Measurements from ENCODE around the gene BNIP5.
"Not testable (repeated sequence)": the region's sequence is repeated elsewhere in the genome, so short reads cannot be mapped to it uniquely, and the experiment has no call there.

Gene BNIP5

GRCh38 chr6:36367743-36368142 lies 31.1 kb upstream of the BNIP5 start:
- no peak for DNase-seq (ENCODE audit: low spot score)

- DNase-seq (ENCODE audit: low spot score): no peak
Measured at GRCh38 chr6:36364669-36365479, 28.2 kb upstream of the BNIP5 start.

GRCh38 chr6:36364061-36364635 lies 27.5 kb upstream of the BNIP5 start:
- DNase-seq (ENCODE audit: low spot score): not testable (repeated sequence)

- not testable (repeated sequence) for DNase-seq (ENCODE audit: low spot score)
Measured at GRCh38 chr6:36363371-36363752, 26.7 kb upstream of the BNIP5 start.

- DNase-seq (ENCODE audit: low spot score): no peak
Measured at GRCh38 chr6:36362551-36363370, 26.1 kb upstream of the BNIP5 start.

- DNase-seq (ENCODE audit: low spot score): no peak
Measured at GRCh38 chr6:36361071-36361470, 24.4 kb upstream of the BNIP5 start.

- DNase-seq (ENCODE audit: low spot score): peak; percentile 65
Measured at GRCh38 chr6:36360241-36361054, 23.8 kb upstream of the BNIP5 start.

- peak; percentile 57 for DNase-seq (ENCODE audit: low spot score)
Measured at GRCh38 chr6:36358226-36358915, 21.7 kb upstream of the BNIP5 start.

- no peak for DNase-seq (ENCODE audit: low spot score)
Measured at GRCh38 chr6:36357872-36358225, 21.2 kb upstream of the BNIP5 start.

GRCh38 chr6:36355819-36356218 lies 19.1 kb upstream of the BNIP5 start:
- DNase-seq (ENCODE audit: low spot score): no peak

GRCh38 chr6:36353411-36353915 lies 16.8 kb upstream of the BNIP5 start:
- DNase-seq (ENCODE audit: low spot score): no peak

GRCh38 chr6:36352477-36353157 lies 15.9 kb upstream of the BNIP5 start:
- DNase-seq (ENCODE audit: low spot score): no peak

GRCh38 chr6:36350681-36351571 lies 14.2 kb upstream of the BNIP5 start:
- peak; percentile 19 for DNase-seq (ENCODE audit: low spot score)

- DNase-seq (ENCODE audit: low spot score): no peak
Measured at GRCh38 chr6:36350082-36350481, 13.4 kb upstream of the BNIP5 start.

GRCh38 chr6:36349240-36349639 lies 12.6 kb upstream of the BNIP5 start:
- no peak for DNase-seq (ENCODE audit: low spot score)

- DNase-seq (ENCODE audit: low spot score): no peak
Measured at GRCh38 chr6:36347621-36348020, 10.9 kb upstream of the BNIP5 start.

- no peak for DNase-seq (ENCODE audit: low spot score)
Measured at GRCh38 chr6:36346486-36347273, 10.0 kb upstream of the BNIP5 start.

- no peak for DNase-seq (ENCODE audit: low spot score)
Measured at GRCh38 chr6:36345681-36346466, 9.2 kb upstream of the BNIP5 start.

Data from SW480 (cell line).